ENCODE measurements around the gene CCDC7.
"Not testable (repeated sequence)": the region's sequence is repeated elsewhere in the genome, so short reads cannot be mapped to it uniquely, and the experiment has no call there.

CCDC7 gene

DNA sequence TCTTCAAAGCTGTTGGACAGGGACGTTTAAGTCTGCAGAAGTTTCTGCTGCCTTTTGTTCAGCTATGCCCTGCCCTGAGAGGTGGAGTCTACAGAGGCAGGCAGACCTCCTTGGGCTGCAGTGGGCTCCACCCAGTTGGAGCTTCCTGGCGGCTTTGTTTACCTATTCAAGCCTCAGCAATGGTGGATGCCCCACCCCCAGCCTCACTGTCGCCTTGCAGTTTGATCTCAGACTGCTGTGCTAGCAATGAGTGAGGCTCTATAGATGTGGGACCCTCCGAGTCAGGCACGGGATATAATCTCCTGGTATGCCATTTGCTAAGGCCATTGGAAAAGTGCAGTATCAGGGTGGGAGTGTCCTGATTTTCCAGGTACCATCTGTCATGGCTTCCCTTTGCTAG, 152.1 kb downstream of the CCDC7 start:
- DNase-seq, result not testable (repeated sequence)

- DNase-seq, result no peak
These were observed 154.4 kb downstream of the CCDC7 start for GRCh38 chr10:32600317-32600716.

- DNase-seq, result not testable (repeated sequence)
These were observed 155.6 kb downstream of the CCDC7 start for GRCh38 chr10:32601562-32601961.

DNA sequence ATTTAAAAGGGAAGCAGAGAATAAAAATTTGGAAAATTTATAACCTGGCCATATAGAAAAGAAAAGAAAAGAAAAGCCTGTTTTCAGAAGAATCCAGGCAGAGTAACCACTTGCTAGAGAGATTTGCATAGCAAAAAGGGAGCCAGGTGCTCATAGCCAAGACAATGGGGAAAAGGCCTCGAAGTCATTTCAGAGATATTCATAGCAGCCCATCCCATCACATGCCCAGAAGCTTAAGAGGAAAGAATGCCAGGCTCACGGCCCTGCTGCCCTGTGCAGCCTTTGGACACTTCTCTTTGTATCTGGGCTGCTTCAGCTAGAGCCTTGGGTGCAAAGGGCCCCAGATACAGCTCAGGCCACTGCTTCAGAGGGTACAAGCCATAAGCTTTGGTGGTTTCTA, 159.8 kb downstream of the CCDC7 start:
- DNase-seq, result no peak

GRCh38 chr10:32610543-32610942, 164.6 kb downstream of the CCDC7 start:
- DNase-seq, result not testable (repeated sequence)

- no peak for DNase-seq
These were observed 170.5 kb downstream of the CCDC7 start for GRCh38 chr10:32616438-32616837.

DNA sequence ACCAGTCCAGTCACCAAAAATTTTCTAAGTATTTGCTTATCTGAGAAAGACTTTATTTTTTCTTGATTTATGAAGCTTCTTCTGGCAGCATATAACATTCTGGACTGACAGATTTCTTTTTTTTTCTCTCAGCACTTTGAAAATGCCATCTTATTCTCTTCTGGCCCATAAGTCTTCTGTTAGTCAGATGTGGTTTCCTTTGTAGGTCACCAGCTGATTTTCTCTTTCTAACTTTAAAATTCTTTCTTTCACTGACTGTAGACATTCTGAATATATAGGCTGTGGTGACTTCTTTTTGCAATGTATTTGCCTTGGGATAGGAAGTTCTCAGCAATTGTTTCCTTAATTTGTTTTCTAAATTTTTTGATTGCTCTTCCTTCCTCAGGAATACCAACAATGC, 172.5 kb downstream of the CCDC7 start:
- DNase-seq, result no peak

- DNase-seq, result no peak
These were observed 176.0 kb downstream of the CCDC7 start for GRCh38 chr10:32621969-32622368.

DNA sequence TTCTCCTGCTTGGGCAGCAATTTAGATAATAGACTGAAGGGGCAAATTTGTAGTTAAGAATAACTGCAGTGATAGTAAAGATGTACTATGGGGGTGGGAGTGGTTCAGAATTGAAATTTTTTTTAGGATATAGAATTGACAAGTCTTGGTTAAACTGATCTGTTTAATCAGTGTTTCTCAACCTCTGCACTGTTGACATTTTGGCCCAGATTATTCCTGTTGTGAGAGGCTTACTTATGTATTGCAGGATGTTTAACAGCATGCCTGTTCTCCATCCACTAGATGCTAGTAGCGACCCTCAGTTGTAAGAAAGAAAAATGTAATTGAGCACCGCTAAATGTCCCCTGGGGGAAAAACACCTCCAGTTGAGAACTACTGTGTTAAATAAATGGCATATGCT, 176.5 kb downstream of the CCDC7 start:
- no peak for DNase-seq

DNA sequence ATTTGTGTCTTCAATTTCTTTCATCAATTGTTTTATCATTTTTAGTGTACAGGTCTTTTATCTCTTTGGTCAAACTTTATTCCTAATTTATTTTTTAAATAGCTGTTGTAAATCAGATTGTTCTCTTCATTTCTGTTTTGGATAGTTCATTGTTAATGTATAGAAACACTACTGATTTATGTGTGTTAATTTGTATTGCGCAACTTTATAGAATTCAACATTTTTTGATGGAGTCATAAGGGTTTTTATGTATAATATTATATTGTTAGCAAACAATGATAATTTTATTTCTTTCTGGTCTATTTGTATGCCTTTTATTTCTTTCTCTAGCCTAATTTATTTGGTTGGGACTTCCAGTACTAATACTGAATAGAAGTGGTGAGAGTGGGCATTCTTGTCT, 181.2 kb downstream of the CCDC7 start:
- DNase-seq, result no peak

GRCh38 chr10:32629910-32630309, 184.0 kb downstream of the CCDC7 start:
- no peak for DNase-seq

GRCh38 chr10:32646535-32646934, 200.6 kb downstream of the CCDC7 start:
- DNase-seq, result no peak

DNA sequence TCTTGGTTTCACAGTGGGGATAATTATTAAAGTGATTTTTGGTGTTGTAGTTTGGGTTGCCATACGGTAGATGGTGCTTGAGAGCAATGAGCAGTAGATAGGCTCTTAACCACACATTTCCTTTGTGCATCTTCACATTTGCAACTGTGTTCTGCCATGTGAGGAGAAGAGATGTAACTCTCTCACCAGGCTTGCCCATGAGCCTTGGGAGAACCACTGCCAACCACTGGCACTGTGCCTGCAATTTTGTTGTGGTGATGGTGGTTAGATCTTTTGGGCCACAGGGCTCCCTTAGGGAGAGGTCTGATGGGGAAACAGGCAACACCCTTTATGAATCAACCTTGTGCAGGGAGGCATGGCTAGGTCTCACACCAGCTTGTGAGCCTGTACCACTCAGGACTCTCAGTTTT, 204.3 kb downstream of the CCDC7 start:
- DNase-seq, result peak; percentile 38

- DNase-seq, result not testable (repeated sequence)
These were observed 211.5 kb downstream of the CCDC7 start for GRCh38 chr10:32657430-32657829.

- DNase-seq, result no peak
These were observed 215.4 kb downstream of the CCDC7 start for GRCh38 chr10:32661346-32661745.

DNA sequence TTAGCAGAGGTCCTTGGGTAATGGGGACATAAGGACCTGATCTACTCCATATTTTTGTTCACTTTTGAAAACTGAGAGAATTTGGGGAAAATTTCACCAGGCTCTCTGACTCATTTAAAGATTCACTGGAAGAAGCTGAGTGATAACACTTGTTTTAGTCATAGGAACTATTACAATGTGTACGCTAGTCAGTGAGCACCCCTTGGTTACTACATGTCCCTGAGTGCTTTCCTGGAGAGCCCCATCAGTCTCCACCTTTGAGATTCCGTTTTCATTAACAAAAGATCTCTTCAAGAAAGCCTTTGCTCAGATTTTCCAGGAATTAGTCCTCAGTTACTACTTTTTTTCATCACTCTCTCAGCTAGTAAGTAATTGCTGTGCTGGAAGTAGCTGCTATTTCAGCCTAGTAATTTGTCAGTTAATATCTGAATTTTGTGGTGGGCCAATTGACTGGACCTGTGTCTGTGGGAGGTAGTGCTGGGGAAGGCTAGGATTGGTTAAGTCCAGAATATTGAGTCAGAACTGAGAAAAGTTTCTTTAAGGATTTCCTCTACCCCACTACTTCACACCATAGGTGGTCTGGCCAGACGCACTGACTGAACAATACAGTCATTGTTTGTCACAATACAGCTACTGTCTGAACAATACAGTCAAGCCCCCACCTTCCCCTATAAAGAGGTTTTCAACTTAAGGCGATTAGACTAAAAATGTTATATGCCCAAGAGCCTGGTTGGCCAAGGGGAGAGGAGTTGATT, 235.0 kb downstream of the CCDC7 start:
- no peak for DNase-seq

DNA sequence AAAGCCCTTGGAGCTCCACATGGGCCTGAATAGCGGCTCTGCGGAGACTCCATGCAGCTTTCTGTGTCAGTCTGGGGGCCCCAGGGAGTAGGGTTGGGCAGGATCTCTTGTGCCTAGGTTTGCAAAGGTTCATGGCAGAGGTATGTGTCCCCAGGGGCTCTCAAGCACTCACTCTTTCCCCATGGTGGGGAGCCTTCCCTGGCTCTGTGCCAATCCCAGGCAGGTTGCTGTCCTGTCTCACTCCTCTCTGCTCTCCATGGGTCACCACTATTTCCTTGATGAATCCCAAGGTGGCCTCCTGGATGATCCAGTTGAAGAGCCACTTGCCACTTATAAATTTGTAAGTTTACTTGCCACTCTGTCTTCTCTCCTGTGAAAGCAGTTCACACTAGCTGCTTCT, 238.4 kb downstream of the CCDC7 start:
- no peak for DNase-seq

- no peak for DNase-seq
These were observed 241.2 kb downstream of the CCDC7 start for GRCh38 chr10:32687116-32687515.

DNA sequence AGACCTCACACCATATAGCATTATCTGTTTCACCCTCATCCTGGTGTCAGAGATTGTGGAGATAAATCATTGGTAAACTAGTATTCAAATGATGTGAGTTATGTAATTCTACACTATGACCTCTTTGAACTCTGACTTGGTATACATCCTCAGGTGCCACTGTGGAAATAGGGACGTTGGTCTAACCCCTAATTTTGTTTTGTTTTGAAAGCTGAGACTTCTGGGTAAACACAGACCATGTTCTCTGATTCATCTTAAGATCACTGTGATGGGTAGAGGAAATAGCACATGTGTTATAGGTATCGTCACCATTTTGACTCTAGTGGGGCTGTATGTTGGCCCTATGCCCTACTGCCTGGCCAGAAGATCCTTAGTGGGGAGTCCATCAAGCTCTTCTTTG, 241.6 kb downstream of the CCDC7 start:
- no peak for DNase-seq

GRCh38 chr10:32692174-32692573, 246.2 kb downstream of the CCDC7 start:
- no peak for DNase-seq

DNA sequence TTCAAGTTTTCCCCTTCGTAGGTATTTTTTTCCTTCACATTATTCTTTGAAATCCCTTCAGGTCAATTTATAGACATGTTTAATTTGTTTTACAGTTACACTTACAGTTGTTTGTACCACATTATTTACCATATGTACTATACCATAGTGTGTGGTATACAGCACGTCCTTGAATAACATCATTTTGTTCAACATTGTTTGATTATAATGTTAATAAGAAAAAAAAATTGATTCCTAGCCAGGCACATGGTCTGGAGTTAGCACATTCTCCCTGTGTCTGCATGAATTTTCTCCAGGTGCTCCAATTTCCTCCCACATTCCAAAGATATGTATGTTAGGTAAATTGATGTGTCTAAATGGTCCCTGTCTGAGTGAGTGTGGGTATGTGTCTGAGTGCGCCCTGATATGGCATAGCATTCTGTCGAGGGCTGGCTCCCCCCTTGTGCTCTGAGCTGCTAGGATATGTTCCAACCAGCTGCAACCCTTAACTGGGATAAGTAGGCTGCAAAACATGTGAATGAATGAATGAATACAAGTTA, 247.6 kb downstream of the CCDC7 start:
- no peak for DNase-seq

GRCh38 chr10:32699683-32700082, 253.7 kb downstream of the CCDC7 start:
- not testable (repeated sequence) for DNase-seq

DNA sequence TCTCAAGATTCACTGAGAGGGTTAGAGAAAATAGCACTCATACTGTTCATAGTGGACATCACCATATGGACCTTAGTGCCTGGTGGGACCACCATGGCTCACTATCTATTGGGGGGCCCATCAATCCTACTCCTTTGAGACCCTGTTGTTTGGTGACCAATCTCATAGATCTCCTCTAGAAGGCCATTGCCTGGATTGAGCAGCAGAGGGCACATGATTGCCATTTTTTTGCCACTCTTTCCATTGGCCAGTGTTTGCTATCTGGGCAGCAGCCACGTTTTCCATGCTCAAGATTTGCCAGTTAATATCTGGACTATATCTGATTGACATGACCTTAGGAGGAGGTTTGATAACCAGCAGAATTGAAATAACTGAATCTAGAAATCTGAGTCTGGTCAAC, 267.6 kb downstream of the CCDC7 start:
- DNase-seq, result no peak

- no peak for DNase-seq
These were observed 285.6 kb downstream of the CCDC7 start for GRCh38 chr10:32731527-32731926.

- no peak for DNase-seq
These were observed 293.0 kb downstream of the CCDC7 start for GRCh38 chr10:32738958-32739357.

Measured in CD4-positive, alpha-beta T cell treated with Interleukin-10 for 1 hour (primary cell).